Middle frontal gyrus (tissue), 1 donor: ENCODE measurements around the gene MAFG.
"Not testable (repeated sequence)": the region's sequence is repeated elsewhere in the genome, so short reads cannot be mapped to it uniquely, and the experiment has no call there.

Source experiments
- DNase-seq: peaks from one replicate; pipeline ENCODE4 v3.0.0-alpha.2; 2015; ENCODE audit warnings: low spot score; ENCODE audit errors: extremely low spot score

Gene MAFG

GRCh38 chr17:81958633-81959342 is 31.3 kb upstream of the MAFG start:
- no peak for DNase-seq

GRCh38 chr17:81957691-81958432 is 30.3 kb upstream of the MAFG start:
- DNase-seq: no peak

DNA sequence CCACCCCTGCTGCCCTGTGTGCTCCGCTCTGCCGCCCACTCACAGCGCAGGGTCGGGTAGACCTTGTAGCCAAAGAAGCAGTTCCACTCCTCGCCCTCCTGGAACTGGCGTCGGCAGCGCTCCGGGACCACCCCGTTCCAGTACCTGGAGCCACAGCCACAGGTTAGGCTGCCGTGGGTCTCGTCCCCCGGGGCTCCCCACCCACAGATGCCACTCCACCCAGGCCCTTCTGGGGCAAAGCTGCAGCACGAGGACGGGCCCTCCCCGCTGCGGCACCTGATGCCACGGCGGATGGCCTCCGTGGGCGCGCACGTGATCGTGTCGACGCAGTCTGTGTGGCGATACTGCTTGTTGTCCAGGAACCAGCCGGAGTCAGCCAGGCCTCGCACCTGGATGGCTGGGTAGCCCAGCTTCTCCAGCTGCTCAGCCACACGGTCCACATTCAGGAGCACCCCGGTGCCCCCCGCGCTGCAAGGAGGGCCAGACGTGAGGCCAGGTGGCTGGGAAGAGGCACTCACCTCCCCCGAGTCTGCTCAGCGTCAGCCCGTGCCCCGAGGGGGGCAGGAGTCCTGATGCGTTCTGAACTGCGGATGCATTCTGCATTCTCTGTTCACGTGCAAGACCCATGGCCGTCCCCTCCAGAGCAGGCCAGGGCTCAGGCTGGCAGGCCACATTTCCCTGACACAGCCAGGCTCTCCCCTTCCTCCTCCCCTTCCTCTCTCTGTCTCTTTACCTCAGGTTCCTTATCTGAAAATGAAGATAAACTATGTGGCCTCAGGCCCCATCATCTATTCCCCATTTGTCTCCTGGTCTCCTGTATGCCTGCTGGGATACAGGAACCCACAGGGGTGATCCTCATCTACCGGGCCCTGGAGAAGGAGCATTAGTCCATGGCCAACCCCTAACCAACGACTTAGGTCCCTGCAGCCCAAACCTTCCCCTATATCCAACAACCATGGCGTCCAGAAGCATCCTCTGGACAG is 29.4 kb upstream of the MAFG start:
- no peak for DNase-seq

DNA sequence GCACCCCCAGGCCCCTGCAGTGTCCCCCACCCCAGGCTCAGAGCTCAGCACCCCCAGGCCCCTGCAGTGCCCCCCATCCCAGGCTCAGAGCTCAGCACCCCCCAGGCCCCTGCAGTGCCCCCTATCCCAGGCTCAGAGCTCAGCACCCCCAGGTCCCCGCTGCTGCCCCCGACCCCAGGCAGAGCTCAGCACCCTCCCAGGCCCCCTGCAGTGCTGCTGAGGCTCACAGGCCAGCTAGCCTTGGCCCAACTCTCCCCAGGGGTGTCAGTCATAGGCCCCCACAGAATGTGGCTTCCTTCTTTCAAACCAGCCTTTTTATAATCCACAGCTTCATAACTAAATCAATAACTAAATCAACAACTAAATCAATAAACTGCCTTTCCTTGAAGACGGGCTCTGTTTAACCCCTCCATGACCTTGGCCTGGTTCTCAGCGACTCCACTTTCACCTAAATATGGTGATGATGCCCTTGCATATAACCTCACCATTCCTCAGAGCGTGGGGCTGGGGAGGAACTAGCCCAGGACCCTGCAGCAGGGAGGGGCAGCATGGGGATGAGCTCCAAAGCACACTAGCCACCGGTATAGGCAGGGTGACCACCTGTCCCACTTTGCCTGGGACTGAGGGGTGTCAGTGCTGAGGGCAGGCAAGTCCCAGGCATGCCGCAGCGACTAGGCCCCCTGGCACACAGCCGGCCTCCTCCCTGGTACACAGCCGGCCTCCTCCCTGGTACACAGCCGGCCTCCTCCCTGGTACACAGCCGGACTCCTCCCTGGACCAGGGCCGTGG is 28.4 kb upstream of the MAFG start:
- no peak for DNase-seq

DNA sequence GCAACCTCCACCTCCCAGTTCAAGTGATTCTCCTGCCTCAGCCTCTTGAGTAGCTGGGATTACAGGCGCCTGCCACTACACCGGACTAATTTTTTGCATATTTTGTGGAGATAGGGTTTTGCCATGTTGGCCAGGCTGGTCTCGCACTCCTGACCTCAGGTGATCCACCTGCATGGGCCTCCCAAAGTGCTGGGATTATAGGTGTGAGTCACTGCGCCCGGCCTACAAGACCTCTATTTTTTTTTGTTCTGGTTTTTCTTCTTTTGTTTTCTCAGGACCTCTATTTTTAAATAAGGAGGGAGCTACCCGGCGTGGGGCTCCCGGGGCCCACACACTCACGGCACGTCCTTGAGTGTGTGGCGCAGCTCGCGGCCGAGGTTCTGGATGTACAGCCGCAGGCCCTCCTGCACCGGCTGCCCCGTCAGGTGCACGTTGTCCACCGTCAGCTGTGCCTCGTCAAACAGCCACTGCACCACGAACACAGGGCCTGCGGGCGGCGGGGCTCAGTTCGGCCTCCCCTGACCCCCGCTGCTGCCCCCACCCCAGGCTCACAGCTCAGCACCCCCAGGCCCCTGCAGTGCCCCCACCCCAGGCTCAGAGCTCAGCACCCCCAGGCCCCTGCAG is 27.6 kb upstream of the MAFG start:
- no peak for DNase-seq

DNA sequence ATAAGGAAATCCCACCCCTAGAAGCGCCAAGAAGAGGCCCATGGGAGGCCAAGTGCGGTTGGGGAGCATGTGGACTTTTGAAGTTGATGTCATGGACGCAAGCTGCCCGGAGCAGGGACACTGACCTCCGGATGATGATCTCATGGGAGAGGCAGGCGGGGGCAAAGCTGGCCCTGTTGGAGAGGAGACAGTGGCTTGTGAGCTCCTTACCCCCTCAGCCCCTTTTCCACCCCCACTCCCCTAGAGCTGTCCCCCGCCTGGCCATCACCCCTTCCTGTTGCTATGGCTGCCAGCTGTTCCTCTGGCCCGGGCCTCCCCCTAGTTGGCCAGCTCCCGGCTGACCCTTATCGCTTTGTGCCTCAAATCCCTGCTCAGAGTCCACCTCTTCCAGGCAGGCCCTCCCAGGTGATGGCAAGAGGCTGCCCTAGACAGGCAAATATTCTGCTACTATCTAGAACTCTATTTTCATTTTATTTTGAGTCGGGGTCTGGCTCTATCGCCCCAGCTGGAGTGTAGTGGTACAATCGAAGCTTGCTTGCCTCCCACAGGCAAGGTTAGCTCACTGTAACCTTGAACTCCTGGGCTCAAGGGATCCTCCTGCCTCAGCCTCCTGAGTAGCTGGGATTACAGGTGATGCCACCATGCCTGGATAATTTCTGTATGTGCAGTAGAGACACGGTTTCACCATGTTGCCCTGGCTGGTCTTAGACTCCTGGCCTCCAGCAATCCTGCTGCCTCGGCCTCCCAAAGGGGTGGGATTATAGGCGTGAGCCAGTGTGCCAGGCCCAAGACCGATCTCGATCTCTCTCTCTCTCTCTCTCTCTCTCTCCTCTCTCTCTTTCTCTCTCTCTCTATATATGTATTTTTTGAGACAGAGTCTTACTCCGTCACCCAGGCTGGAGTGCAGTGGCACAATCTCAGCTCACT is 26.9 kb upstream of the MAFG start:
- no peak for DNase-seq

- DNase-seq: not testable (repeated sequence)
Observed at GRCh38 chr17:81953443-81953842, 25.9 kb upstream of the MAFG start.

GRCh38 chr17:81952792-81953228 is 25.3 kb upstream of the MAFG start:
- DNase-seq: no peak

DNA sequence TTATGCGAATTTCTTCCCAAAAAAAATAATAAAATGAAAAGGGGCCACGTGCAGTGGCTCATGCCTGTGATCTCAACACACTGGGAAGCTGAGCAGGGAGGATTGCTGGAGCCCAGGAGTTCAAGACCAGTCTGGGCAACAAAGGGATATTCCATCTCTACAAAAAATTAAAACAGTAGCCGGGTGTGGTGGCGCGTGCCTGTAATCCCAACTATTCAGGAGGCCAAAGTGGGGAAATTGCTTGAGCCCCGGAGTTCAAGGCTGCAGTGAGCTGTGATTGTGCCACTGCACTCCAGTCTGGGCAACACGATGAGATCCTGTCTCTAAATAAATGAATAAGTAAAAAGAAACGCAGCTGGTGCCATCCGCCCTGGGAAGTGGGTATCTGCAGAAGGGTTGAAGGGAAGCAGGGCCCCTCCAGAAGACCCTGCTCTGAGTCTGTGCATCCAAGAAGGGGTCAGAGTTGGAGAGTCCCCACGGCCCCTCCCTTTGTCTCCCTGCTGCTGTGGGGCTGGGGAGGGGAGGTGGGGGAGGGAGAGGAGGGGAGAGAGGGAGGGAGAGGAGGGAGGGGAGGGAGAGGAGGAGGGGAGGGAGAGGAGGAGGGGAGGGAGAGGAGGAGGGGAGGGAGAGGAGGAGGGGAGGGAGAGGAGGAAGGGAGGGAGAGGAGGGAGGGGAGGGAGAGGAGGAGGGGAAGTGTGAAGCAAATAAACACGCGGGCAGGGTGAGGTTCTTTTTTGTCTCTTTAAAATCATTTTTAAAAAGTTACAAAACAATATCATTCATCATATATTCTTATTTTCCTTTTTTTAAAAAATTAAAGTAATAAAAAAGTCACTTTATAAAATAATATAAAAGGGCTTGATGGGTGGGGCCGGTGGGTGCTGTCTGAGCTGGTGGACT is 24.5 kb upstream of the MAFG start:
- no peak for DNase-seq

DNA sequence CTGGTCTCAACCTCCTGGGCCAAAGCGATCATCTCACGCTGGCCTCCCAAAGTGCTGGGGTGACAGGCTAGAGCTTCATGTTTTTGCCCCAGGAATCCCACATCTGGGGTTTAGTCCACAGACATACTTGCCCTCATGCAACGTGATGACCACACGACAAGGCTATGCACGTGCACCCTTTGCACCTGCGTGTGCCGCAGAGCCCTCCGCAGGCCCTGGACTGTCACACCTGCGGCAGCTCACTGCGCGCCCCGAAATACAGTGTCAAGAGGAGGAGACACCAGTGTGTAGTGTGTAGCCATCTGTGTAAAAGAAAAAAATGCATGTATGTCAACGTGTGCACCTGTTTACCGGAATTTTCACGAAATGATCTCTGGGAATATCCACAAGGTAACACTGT is 23.0 kb upstream of the MAFG start:
- DNase-seq: no peak

- no peak for DNase-seq
Observed at GRCh38 chr17:81948635-81949378, 21.3 kb upstream of the MAFG start.

DNA sequence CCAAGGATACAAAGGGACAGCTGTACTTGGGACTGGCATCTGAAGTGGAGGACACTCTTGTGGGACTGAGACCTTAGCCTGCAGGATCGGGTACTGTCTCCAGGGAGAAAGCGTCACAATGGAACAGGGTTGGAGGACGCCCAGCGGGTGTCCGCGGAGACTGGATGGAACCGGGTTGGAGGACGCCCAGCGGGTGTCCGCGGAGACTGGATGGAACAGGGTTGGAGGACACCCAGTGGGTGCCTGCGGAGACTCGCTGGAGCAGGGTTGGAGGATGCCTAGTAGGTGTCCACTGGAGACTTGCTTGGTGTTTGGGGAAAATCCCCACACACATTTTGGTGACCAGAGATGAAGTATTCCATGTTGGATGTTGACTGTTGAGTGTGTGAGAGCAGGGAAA is 19.7 kb upstream of the MAFG start, which contains the start of gene MYADML2:
TSS of gene MYADML2 (minus strand) at position 45 of the 400 bp plus-strand sequence. CDS start 5,492 bp downstream, outside the sequence.
- DNase-seq: no peak

GRCh38 chr17:81944858-81945257 is 17.3 kb upstream of the MAFG start:
- DNase-seq: no peak

- DNase-seq: no peak
Observed at GRCh38 chr17:81942167-81942553, 14.6 kb upstream of the MAFG start.

DNA sequence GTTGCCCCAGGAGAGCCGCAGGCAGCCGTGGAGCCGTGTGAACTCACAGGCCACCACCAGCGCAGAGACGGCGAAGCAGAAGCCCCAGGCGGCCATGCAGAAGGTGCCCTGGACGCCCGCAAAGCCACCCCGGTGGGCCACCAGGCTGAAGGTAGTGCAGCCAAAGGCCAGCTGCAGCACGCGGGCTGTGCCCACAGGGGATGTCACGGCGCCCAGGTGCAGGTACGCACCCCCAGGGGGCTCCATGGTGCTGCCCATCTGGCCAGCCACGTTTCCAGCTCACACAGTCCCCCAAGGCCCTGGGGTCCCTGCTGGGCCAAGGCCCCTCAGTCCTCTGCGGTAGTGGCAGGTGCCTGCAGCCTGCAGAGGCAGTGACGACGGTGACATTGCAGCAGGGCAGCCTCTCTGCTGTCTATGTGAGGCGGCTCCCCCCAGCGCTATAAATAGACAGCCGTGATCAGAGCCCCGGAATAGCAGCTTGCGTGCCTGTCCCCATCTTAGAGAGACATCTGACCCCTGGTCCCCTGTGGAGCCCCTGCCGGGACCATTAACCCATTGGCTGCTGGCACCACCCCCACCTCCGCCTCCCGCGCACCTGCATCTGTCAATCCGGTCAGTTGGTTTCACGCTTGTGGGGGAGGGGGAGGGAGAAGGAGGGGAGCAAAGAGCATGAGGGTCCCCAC is 14.1 kb upstream of the MAFG start:
- DNase-seq: no peak

GRCh38 chr17:81940538-81941483 is 13.3 kb upstream of the MAFG start:
- DNase-seq: no peak
